PFSK-1 (cell line): ENCODE measurements around the gene NCL. TPM values are rescaled to one million over a fixed set of nuclear protein-coding genes. Genes with fewer than 3 reads are reported as not detected.
A peak's percentile ranks its signal among the peaks of the same experiment; 100 is the strongest.

Experiments
- FOXP2 ChIP-seq: optimal IDR thresholded peaks from 2 replicates; pipeline ENCODE3; 2011; ENCODE audit warnings: borderline replicate concordance, control low read depth, inconsistent platforms; ENCODE audit not compliant: insufficient read depth; ENCODE audit errors: extremely low read length, extremely low read depth
- POLR2AphosphoS5 ChIP-seq: IDR thresholded peaks from 2 replicates; pipeline ENCODE4 v1.6.1; 2012; ENCODE audit warnings: low read depth, mild to moderate bottlenecking, control low read depth, low read length, moderate library complexity
- SIN3A ChIP-seq: IDR thresholded peaks from 2 replicates; pipeline ENCODE4 v1.6.1; 2012; ENCODE audit warnings: mild to moderate bottlenecking, low read length, moderate library complexity, borderline replicate concordance; ENCODE audit not compliant: insufficient read depth
- TAF1 ChIP-seq: IDR thresholded peaks from 2 replicates; pipeline ENCODE4 v1.6.1; 2012; ENCODE audit warnings: low read length, control low read depth, borderline replicate concordance; ENCODE audit not compliant: insufficient read depth
- polyA plus RNA-seq: library from polyadenylated mRNA; unstranded; fragments of >200 nt; gene quantifications from one replicate; pipeline ENCODE4 v1.2.1, GENCODE V29; 2012; ENCODE audit warnings: low read depth, missing spikeins; ENCODE audit not compliant: insufficient read length
- TF ChIP-seq, protein P1 (sequence below), 2 experiments: IDR thresholded peaks; 2 replicates each; pipeline versions ENCODE4 v1.6.1 to v1.8.0; 2011 to 2012; ENCODE audit warnings: low read depth in 2 of 2, low read length in 2 of 2, control low read depth in 1 of 2, inconsistent platforms in 1 of 2, mild to moderate bottlenecking in 1 of 2, moderate library complexity in 1 of 2; ENCODE audit not compliant: insufficient read depth in 1 of 2

NCL gene, protein sequence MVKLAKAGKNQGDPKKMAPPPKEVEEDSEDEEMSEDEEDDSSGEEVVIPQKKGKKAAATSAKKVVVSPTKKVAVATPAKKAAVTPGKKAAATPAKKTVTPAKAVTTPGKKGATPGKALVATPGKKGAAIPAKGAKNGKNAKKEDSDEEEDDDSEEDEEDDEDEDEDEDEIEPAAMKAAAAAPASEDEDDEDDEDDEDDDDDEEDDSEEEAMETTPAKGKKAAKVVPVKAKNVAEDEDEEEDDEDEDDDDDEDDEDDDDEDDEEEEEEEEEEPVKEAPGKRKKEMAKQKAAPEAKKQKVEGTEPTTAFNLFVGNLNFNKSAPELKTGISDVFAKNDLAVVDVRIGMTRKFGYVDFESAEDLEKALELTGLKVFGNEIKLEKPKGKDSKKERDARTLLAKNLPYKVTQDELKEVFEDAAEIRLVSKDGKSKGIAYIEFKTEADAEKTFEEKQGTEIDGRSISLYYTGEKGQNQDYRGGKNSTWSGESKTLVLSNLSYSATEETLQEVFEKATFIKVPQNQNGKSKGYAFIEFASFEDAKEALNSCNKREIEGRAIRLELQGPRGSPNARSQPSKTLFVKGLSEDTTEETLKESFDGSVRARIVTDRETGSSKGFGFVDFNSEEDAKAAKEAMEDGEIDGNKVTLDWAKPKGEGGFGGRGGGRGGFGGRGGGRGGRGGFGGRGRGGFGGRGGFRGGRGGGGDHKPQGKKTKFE
- polyA plus RNA-seq, result 352 TPM

DNA sequence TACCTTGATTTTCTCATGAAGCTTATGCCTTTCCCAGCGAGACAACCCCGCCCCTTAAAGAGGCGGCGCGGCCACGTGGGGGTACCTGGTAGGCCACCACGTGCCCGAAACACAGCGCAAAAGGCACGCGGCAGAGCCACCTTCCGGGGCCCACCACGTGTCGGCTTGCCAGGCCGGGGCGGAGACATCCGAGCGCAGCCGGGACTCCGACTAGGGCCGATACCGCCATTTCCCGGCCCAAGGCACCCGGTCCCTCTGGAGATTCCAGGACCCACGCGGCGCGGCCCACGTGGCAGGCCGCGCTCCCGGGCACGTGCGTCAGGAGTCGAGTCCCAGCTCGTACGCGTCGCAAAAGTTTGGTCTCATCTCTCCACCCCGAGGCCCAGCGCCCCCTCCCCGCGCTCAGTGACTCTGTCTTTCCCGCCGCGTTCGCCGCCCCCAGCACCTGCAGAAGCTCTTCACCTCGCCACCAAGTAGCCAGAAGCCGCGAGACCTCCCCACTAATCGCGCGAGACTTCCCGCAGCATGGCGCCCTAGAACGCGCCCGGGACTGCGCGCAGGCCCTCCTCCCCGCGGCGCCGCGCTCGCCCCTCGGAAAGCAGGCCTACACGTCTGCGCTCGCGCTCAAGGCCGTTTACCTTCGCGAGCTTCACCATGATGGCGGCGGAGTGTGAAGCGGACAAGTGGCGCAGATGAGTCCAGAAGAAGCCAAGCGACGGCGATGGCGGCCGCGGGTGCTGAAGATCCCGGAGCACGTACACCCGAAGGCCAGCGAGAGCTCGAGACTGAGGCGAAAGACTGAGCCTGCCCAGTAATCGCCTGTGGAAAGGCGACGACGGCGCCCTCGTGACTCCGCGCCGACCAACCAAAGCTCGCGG is at the start of gene NCL:
TSS of gene NCL (minus strand) at position 787 of the 878 bp plus-strand sequence. CDS start at position 656, 131 bp downstream.
- TF ChIP-seq FOXP2 (peak; percentile 52), POLR2AphosphoS5 (peak; percentile 95), TAF1 (peak; percentile 96), SIN3A (no peak)
- TF ChIP-seq, protein P1, sequence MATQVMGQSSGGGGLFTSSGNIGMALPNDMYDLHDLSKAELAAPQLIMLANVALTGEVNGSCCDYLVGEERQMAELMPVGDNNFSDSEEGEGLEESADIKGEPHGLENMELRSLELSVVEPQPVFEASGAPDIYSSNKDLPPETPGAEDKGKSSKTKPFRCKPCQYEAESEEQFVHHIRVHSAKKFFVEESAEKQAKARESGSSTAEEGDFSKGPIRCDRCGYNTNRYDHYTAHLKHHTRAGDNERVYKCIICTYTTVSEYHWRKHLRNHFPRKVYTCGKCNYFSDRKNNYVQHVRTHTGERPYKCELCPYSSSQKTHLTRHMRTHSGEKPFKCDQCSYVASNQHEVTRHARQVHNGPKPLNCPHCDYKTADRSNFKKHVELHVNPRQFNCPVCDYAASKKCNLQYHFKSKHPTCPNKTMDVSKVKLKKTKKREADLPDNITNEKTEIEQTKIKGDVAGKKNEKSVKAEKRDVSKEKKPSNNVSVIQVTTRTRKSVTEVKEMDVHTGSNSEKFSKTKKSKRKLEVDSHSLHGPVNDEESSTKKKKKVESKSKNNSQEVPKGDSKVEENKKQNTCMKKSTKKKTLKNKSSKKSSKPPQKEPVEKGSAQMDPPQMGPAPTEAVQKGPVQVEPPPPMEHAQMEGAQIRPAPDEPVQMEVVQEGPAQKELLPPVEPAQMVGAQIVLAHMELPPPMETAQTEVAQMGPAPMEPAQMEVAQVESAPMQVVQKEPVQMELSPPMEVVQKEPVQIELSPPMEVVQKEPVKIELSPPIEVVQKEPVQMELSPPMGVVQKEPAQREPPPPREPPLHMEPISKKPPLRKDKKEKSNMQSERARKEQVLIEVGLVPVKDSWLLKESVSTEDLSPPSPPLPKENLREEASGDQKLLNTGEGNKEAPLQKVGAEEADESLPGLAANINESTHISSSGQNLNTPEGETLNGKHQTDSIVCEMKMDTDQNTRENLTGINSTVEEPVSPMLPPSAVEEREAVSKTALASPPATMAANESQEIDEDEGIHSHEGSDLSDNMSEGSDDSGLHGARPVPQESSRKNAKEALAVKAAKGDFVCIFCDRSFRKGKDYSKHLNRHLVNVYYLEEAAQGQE (IDR thresholded peaks at IDR 0.05; ENCODE audit: insufficient read depth in 1 of 2, low read depth in 2 of 2, low read length in 2 of 2), result peak; percentile 11 to 51; a peak in 1 of 4 replicates

DNA sequence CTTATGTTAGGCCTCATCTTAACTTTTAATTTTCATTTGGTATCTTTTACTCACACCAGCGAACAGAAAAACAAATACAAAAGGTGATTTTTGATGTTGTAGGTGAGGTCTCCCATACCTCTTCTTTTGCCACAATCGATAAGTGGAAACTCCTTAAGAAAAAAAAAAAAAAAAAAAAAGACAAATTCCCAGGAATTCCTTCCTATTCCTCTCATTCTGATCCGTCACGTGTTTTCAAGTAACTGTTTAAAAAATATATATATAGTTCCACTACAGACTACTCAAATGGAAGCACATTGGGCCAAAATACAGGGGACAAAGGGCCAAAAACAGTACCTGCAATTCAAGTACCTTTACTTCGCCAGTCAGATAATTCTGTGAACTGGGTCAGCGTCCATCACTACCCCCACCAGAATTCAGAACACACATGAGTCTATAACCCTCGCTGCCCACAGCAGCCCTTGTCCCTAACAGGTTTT is 49.5 kb upstream of the NCL start:
- no peak for TF ChIP-seq FOXP2
- no peak for TF ChIP-seq TAF1
- TF ChIP-seq POLR2AphosphoS5, result no peak
- no peak for TF ChIP-seq SIN3A
- TF ChIP-seq, protein P1 (IDR thresholded peaks at IDR 0.05; ENCODE audit: insufficient read depth in 1 of 2, low read depth in 2 of 2, low read length in 2 of 2), result no peak

DNA sequence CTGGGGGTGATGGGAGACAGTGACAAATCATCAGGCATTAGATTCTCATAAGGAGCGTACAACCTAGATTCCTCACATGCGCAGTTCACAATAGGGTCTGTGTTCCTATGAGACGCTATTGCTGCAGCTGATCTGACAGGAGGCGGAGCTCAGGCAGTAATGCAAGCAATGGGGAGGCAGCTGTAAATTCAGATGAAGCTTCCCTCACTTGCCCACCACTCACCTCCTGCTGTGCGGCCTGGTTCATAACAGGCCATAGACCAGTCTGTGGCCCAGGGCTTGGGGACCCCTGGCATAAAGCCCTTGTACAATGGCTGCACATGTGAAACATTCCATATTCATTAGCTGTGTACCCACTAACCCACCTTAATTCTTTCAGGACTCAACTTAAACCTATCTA is 47.9 kb upstream of the NCL start:
- no peak for TF ChIP-seq TAF1
- TF ChIP-seq POLR2AphosphoS5, result no peak
- no peak for TF ChIP-seq FOXP2
- TF ChIP-seq, protein P1 (IDR thresholded peaks at IDR 0.05; ENCODE audit: insufficient read depth in 1 of 2, low read depth in 2 of 2, low read length in 2 of 2), result no peak
- no peak for TF ChIP-seq SIN3A

DNA sequence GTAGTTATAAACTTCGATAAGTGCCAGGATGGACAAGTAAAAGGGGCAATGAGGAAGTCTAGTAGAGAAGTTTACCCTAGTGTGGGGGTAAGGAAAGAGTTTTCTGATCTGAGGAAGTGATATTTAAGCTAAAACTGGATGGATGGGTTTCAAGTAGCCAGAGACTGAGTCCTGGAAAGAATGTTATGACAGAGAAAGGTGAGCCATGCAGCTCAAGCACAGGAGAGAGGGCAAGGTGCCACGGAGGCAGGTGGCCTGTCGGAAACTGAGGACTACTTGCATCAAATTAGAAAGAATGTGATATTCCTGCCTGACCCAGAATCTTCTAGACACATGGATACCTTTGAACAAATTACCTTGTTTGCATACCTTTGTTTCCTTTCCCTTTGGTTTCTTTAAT is 39.5 kb upstream of the NCL start:
- TF ChIP-seq POLR2AphosphoS5 (no peak), TAF1 (no peak), SIN3A (no peak), FOXP2 (no peak)
- TF ChIP-seq, protein P1 (IDR thresholded peaks at IDR 0.05; ENCODE audit: insufficient read depth in 1 of 2, low read depth in 2 of 2, low read length in 2 of 2), result no peak
